KOPT-K1 (cell line): ENCODE data around the gene RBM20.

ENCODE experiments used
- H3K27ac ChIP-seq: fragments of 200-600 bp; sonication (generic); 2 replicates; pipeline ENCODE4 v1.5.1; 2016; ENCODE audit warnings: antibody characterized with exemption, mild to moderate bottlenecking, low read depth, low read length; ENCODE audit not compliant: poor library complexity, severe bottlenecking
- H3K36me3 ChIP-seq: fragments of 200-600 bp; sonication (generic); 2 replicates; pipeline ENCODE4 v1.5.1; 2017; ENCODE audit warnings: antibody characterized with exemption, mild to moderate bottlenecking, low read length, moderate library complexity; ENCODE audit not compliant: insufficient read depth
- H3K9me3 ChIP-seq: fragments of 200-600 bp; sonication (generic); 2 replicates; pipeline ENCODE4 v1.5.1; 2017; ENCODE audit warnings: antibody characterized with exemption, low read length, mild to moderate bottlenecking; ENCODE audit not compliant: insufficient read depth, poor library complexity, severe bottlenecking

The RBM20 gene

DNA sequence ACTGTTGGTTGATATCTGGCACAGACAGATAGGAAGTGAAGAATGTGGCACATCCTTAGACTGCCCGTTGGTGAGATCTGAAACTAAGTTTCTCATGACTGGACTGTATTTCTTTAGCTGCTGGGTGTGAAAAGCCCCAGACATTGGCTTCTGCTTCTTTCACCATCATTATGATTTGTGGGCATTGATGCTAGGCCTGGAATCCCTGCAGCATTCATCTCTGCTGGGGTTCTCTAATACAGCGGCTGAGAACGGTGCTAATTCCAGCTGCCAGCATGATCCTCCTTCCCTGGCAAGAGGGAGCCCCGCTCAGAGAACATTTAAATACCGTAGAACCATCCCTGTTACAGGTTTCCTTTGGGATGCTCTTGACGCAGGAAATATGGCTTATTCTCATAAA, 26.2 kb downstream of the RBM20 start:
- Histone ChIP-seq H3K9me3 (no peaks in the 10 kb centered on the region), H3K27ac (no peak overlapping the region), H3K36me3 (no peaks in the 10 kb centered on the region)

DNA sequence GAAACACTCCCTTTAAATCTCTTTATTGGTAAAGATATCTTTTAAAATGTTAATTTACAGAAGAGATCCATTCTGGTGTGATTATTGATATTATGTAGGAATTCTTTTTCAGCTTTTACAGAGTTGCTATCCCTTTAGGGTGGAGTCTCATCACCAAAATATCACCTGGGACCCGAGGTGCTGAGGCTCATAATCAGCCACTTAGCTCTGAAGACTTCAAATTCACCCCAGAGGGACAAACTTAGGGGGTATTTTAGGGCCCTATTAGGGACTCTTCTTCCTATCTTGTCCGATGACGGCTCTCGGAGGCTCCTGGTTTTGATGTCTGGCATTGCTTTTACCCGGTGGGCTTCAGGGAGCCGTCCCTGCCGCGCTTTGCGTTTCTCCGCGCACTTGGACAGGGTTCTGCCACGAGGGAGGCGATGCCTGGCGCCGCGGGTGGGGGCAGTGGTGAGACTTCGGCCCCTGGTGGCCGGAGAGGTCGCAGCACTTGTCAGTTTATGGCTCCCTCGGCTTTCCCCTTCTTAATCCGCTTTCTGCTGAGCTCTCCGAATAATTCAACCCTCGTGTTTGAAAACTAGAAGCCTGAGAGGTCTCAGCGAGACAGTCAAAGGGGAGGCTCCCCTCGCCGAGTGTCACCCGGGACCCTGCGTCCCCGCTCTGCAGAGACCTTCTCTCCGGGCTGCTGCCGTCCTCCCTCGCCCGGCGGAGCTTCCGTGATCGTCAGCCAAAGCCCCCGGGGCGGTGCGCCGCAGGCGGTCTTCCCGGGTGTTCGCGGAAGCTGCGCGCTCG, 27.8 kb downstream of the RBM20 start:
- no peak overlapping the region for H3K27ac ChIP-seq
- H3K36me3 ChIP-seq = no peaks in the 10 kb centered on the region
- H3K9me3 ChIP-seq = no peaks in the 10 kb centered on the region

DNA sequence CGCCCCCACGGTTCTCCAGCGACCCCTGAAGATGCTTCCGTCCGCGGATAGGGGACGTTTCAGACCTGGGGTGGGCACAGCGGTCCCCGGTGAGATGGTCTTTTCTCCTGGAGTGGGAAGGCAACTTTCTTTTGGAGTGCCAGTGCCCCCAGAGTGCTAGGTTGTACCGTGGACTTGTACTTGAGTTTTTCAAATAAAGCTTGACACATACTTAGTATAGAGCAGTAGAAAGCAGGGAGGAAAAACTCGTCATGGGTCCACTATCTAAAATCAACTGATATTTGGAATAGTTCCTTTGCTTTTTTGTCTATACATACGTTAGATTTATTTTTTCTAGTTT, 28.4 kb downstream of the RBM20 start:
- Histone ChIP-seq H3K27ac (no peak overlapping the region), H3K36me3 (no peaks in the 10 kb centered on the region), H3K9me3 (no peaks in the 10 kb centered on the region)

DNA sequence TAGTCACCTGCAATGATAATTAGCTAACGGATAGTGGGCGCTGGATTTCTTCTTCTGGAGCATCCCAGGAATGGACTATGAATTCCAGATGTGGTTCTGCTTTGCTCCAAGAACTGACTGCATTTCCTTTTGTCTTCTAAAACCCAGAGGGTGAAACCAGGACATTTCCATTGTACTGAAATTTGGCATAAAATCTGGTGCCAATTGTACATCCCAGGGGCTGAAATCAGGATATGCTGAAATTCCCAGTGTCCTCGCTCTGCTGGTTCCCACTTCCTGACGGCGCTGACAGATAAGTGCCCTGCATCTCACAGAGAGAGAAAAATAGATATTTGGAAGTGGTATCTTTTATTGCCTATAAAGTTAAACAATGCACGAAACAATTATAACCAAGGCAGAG, 31.9 kb downstream of the RBM20 start:
- Histone ChIP-seq H3K27ac (no peak overlapping the region), H3K9me3 (no peaks in the 10 kb centered on the region), H3K36me3 (no peaks in the 10 kb centered on the region)

DNA sequence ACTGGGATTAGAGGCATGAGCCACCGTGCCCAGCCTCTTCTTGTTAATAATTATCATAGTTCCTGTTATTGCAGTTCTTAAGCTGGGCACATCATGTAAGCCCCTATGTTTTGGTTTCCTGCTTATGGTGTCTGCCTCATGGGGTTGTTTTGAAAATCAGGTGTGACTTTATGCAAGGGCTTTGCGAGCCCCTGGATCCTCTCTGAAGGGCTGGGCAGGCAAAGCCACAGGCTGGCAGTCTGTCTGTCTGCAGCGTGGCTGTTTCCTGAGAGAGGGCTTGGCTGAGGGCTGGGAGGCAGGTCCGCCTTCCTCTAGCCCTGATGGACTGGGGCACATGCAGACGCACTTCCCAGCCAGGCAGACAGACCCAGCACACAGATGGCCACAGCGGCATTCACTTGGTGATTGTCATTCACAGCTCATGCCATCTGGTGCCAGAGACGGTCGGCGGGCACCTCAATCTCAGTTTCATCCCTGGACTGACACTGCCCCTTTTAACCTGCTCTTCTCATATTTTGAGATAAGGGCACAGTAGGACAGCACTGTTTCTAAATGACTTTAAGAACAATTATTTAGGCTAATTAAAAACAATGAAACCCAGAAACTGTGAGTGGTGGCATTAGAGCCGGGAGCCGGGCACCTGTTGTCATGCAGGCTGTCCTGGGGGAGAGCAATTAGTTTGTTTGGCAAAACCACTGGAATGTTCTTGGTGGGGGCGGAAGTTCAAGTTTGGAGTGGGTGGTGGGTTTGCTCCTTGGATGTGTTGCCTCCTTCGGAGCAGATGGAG, 35.5 kb downstream of the RBM20 start:
- Histone ChIP-seq H3K36me3 (no peaks in the 10 kb centered on the region), H3K27ac (no peak overlapping the region)

DNA sequence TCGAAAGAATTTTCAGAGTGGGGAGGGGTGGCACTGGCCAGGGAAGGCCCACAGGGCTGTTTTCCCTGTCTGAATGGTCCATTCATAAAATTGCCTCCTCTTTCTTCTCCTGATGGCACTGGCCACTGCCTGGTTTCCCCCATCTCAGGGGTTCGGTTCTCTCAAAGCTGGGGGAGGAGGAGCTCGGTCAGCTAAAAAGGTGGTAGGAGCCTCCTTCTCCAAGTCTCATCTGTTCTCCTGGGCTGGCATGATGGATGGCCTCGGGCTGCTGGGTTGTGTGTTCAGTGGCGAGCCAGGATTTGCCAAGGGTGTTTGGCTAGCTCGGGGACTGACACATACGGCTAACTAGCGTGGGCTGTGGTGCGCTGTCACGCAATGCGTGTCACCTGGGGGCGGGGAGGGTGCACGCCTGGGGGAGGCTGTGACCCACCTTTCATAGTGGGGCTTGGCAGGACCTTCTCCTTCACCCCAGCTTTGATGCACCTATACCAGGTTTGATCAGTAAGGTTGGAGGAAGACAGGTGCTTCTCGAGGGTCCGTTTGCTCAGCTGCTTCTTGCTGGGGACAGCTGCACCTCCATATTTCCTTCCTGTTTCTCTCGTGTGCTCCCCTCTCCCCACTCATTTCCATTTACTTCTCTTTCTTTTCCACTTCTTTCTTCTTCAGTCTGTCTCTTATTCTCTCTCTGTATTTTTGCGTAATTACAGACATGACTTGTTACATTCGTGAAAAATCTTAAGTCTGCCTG, 36.3 kb downstream of the RBM20 start:
- Histone ChIP-seq H3K36me3 (no peaks in the 10 kb centered on the region), H3K27ac (no peak overlapping the region), H3K9me3 (no peaks in the 10 kb centered on the region)

More for the DNA sequence above, 35.5 kb downstream of the RBM20 start:
- H3K9me3 ChIP-seq = no peaks in the 10 kb centered on the region

DNA sequence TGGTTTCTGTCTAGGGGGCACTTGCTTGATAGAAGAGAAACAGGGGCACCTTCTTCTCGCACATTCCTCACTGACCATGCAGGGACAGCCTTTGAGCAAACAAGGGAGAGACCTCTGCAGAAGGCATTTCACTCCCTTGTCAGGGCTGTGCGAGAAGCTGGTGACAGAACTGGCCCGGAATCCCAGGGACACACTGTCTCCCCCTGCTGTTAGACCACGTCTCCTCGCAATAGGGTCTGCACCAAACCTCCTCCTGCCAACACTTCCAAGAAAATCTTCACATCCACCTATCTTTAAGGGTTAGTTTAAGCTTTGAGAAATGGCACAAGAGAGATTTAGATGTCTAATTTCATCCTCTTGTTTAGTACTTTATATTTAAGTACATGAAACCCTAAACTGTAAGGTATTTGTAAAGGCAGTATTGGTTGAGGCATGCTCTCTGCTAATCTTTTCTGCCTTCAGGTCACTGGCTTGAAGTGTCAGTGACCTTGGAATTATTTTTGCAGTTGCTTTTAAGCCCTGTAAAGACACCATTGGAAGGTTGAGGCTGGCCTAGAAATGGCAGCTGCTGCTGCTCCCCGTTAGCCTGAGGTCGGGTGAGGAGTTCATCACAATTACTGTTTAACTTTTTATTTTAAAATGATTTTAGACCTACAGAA, 37.0 kb downstream of the RBM20 start:
- Histone ChIP-seq H3K9me3 (no peaks in the 10 kb centered on the region), H3K27ac (no peak overlapping the region), H3K36me3 (no peaks in the 10 kb centered on the region)

DNA sequence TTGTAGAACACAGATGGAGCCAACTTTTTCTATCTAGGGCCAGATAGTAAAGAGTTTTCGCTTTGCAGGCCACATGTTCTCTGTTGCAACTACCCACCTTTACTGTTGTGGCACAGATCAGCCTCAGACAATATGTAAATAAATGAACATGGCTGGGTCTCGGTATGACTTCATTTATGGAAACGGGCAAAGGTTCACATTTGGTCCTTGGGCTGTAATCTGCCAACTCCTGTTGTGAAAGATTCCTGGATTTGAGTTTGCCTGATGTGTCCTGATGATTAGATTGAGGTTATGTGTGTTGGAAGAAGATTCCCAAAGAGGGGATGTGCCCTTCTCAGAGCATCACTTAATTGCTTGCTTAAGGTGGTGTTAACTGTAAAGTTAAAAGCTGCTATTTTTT, 38.2 kb downstream of the RBM20 start:
- H3K9me3 ChIP-seq = no peaks in the 10 kb centered on the region
- no peak overlapping the region for H3K27ac ChIP-seq
- H3K36me3 ChIP-seq = no peaks in the 10 kb centered on the region

DNA sequence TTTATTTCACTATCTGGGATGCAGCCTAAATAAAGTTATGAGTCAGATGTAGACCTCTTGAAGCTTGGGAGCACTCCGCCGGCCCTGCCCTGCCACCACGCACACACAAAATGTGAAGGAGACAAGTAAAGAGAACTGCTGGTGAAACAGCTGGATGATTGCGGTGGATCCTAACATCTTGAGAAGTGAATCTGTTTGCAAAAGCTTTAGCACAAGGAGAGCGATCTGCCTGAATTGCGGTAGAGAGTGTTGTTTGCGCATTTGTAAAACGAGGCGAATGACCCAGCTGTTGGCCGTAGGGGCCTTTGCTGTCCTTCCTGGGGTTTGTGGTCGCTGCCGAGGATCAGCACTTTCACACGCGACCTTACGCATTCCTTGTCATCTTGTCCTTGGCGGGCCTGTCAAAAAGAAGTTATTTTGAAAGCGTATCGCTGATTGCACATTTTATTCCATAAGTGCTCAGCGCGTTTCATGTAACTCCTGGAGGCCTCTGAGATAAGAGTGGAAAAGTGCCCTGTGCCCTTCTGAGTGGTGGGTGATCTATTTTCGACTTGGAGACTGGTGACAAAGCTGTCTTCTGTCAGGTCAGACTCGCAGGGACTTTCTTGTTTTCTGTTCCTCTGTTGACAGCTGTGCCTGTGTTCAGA, 40.8 kb downstream of the RBM20 start:
- no peaks in the 10 kb centered on the region for H3K36me3 ChIP-seq
- H3K27ac ChIP-seq = no peak overlapping the region
- no peaks in the 10 kb centered on the region for H3K9me3 ChIP-seq

DNA sequence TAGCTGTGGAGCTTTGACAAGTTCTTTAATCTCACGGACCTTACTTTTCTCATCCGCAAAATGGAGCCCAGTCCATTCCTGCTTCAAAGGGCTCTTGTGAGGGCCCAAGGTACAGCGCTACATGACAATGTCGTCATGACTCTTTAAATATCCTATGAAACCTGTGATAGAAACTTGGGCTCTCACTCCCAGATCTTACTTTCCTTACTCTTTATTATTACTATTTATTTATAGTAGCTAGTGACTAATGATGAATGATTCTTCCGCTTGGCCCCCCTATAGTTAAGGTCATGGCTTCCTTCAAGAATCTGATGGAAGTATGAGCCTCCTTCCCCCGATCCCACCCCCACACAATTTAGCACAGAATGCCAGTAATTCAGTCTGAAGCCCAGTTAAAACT, 41.9 kb downstream of the RBM20 start:
- H3K36me3 ChIP-seq = no peaks in the 10 kb centered on the region
- no peak overlapping the region for H3K27ac ChIP-seq
- H3K9me3 ChIP-seq = no peaks in the 10 kb centered on the region

DNA sequence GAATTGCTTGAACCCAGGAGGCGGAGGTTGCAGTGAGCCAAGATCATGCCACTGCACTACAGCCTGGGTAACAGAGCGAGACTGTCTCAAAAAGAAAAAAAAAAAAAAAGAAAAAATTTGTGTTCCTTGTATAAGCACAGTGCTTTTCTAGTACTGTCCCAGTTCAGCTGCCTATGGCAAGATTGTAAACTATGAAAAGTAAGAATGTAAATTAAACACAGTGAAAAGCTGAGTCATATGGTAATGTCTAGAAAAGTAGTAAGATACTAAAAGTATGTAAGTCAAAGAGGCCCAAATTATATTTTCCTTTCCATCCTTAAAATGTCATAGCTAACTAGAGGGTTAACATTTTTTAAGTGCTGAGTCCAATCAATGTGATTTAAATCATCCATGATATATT, 42.8 kb downstream of the RBM20 start:
- no peak overlapping the region for H3K27ac ChIP-seq
- H3K9me3 ChIP-seq = no peaks in the 10 kb centered on the region
- H3K36me3 ChIP-seq = no peaks in the 10 kb centered on the region

DNA sequence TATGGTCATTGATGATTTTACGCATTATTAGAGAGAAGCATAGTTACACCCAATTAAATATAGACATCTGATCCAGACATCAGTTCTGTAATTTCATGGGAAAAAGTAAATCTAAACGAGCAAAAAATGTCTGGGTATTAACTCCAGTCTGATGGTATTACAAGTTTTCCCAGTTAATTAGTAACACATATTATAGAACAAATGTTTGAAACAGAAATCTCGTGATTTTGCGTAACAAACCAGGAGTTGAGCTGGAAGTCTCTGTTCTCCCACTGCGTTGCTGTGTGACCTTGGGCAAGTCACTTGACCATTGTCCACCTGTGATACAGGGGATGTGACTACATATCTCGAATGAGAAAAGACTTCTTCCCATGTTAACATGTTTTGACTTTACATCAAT, 43.3 kb downstream of the RBM20 start:
- no peaks in the 10 kb centered on the region for H3K9me3 ChIP-seq
- H3K27ac ChIP-seq = no peak overlapping the region
- H3K36me3 ChIP-seq = no peaks in the 10 kb centered on the region

DNA sequence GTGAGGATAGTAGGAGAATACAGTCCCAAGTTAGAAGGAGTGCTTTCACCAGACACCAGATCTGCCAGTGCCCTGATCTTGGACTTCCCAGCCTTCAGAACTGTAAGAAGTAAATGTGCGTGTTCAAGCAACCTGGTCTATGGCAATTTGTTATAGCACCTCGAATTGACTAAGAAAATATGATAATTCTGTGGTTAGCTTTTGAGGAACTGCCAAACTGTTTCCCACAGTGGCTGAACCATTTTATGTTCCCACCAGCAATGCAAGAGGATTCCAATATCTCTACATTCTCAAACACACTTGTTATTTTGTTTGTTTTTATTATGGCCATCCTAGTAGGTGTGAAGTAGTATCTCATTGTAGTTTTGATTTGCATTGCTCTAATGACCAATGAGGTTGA, 47.0 kb downstream of the RBM20 start:
- no peaks in the 10 kb centered on the region for H3K36me3 ChIP-seq
- H3K9me3 ChIP-seq = no peaks in the 10 kb centered on the region
- no peak overlapping the region for H3K27ac ChIP-seq

DNA sequence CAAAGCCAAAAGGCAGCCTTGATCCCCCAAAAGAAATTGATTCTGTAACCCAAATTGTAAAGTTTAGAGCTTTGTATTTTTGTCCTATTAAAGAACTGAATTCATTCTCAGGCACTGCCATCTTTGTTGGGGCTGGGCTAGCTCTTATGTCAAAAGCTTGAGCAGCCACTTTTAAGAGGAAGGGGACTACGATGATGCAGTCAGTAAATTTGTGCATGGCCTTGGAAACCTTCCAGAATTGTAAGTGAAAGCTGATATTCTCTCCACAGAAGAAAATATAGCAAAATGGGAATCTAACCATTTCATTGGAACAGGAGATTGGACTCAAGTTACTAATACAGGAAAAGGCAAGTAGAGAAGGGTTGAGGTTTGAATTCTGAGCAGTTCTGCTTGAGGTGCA, 50.1 kb downstream of the RBM20 start:
- H3K27ac ChIP-seq = no peak overlapping the region
- H3K9me3 ChIP-seq = no peaks in the 10 kb centered on the region
- no peaks in the 10 kb centered on the region for H3K36me3 ChIP-seq
